Small intestine (tissue), 7 donors: ENCODE measurements around the gene CSNK1A1. TPM values are rescaled to one million over a fixed set of nuclear protein-coding genes. Genes with fewer than 3 reads are reported as not detected.
A peak's percentile ranks its signal among the peaks of the same experiment; 100 is the strongest.

Source experiments
- DNase-seq, 2 donors: peaks; one replicate each; pipeline versions ENCODE4 v3.0.0 to v3.0.0-alpha.2; 2013
- FAIRE-seq: peaks from 2 replicates; lab custom pipeline; 2012; peaks lifted over from hg19 to GRCh38; lab: Jason Lieb, UNC
- H3K27ac ChIP-seq, 3 donors: one replicate each; pipeline ENCODE4 v1.5.1; 2013; ENCODE audit warnings: low read length in 2 of 3, mild to moderate bottlenecking in 2 of 3, control low read depth in 1 of 3, inconsistent platforms in 1 of 3, low read depth in 1 of 3, moderate library complexity in 1 of 3
- H3K27me3 ChIP-seq, 3 donors: one replicate each; pipeline ENCODE4 v1.6.1; 2013; ENCODE audit warnings: low read length in 3 of 3, inconsistent platforms in 1 of 3; ENCODE audit not compliant: control insufficient read depth in 3 of 3, insufficient read depth in 3 of 3
- H3K36me3 ChIP-seq, 3 donors: one replicate each; pipeline ENCODE4 v1.6.1; 2013; ENCODE audit warnings: low read length in 3 of 3, inconsistent platforms in 1 of 3, low read depth in 1 of 3, mild to moderate bottlenecking in 1 of 3, moderate library complexity in 1 of 3; ENCODE audit not compliant: control insufficient read depth in 3 of 3, insufficient read depth in 2 of 3
- H3K4me1 ChIP-seq, 3 donors: one replicate each; pipeline ENCODE4 v1.6.1; 2013; ENCODE audit warnings: low read length in 2 of 3, inconsistent platforms in 1 of 3, low read depth in 1 of 3, mild to moderate bottlenecking in 1 of 3, moderate library complexity in 1 of 3; ENCODE audit not compliant: control insufficient read depth in 3 of 3, insufficient read depth in 2 of 3
- H3K4me3 ChIP-seq, 3 donors: one replicate each; pipeline ENCODE4 v1.5.1; 2013; ENCODE audit warnings: low read length in 3 of 3, control low read depth in 1 of 3, inconsistent platforms in 1 of 3, low read depth in 1 of 3, mild to moderate bottlenecking in 1 of 3, moderate library complexity in 1 of 3
- H3K9me3 ChIP-seq, 2 donors: one replicate each; pipeline ENCODE4 v1.6.1; 2013; ENCODE audit warnings: low read depth in 1 of 2, low read length in 1 of 2; ENCODE audit not compliant: control insufficient read depth in 2 of 2, insufficient read depth in 1 of 2
- WGBS, 3 donors: extraction: QIAGEN DNeasy Blood & Tissue Kit; methylation state at CpG; one replicate each; pipeline ENCODE4 v1.1.7; 2013; 5-methylcytosine and 5-hydroxymethylcytosine counted together
- polyA plus RNA-seq, 4 donors: library from polyadenylated mRNA; stranded (reverse) in 3 of 4; unstranded in 1 of 4; fragments of 200-250 nt in 3 of 4; fragments of 120-200 nt in 1 of 4; gene quantifications; one replicate each; pipeline versions ENCODE4 v1.2.1 to v1.2.3, GENCODE V29; 2013
- donor health status: healthy with polysubstance abuse.
- donor health status: control.
- donor health status: control.
- donor health status: Bipolar disorder and iron deficiency.
- donor health status: healthy.

Gene CSNK1A1
- polyA plus RNA-seq, 4 donors: 58.6 to 118 (median 84.5) TPM

- H3K27ac ChIP-seq: no peak overlapping the region
- no peak overlapping the region for H3K4me3 ChIP-seq
- H3K9me3 ChIP-seq: no peaks in the 10 kb centered on the region
- no peaks in the 10 kb centered on the region for H3K4me1 ChIP-seq
- H3K36me3 ChIP-seq: peaks cover 13 to 34% (median 19%) of the 10 kb centered on the region in 3 donors
- FAIRE-seq (no peak), DNase-seq (no peak)
- no peaks in the 10 kb centered on the region for H3K27me3 ChIP-seq
- 81 to 85% (median 82%) methylated on average over 5 of the region's 5 CpGs for WGBS, 3 donors
Measured at GRCh38 chr5:149500922-149501582, 50.2 kb downstream of the CSNK1A1 start.

GRCh38 chr5:149498724-149499336 is 52.4 kb downstream of the CSNK1A1 start:
- H3K27ac ChIP-seq: no peak overlapping the region
- no peaks in the 10 kb centered on the region for H3K4me1 ChIP-seq
- 89 to 98% (median 95%) methylated on average over 1 of the region's 1 CpG for WGBS, 3 donors
- no peaks in the 10 kb centered on the region for H3K9me3 ChIP-seq
- FAIRE-seq: no peak
- no peaks in the 10 kb centered on the region for H3K27me3 ChIP-seq
- H3K4me3 ChIP-seq: no peak overlapping the region
- H3K36me3 ChIP-seq: peaks cover 9 to 31% (median 16%) of the 10 kb centered on the region in 3 donors
- no peak for DNase-seq

- peaks cover 10 to 30% (median 13%) of the 10 kb centered on the region in 3 donors for H3K36me3 ChIP-seq
Measured at GRCh38 chr5:149497357-149497756, 53.9 kb downstream of the CSNK1A1 start.

DNA sequence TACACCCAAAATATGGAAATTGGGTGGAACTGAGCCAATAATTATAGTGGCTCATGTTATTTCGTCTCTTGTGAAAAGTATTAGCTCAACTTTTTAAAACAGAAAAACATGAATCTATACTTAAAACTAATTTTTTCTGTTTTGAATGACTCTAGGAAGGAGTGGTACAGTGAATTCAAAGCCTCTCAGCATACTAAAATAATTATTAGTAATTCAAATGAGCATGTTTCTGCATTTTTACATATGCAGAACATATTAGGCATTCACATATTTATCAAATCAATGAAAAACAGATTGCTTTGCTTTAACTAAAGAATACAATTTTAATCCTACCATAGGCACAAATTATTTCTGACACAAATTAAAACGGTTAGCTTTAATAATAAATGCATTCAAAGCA is 54.3 kb downstream of the CSNK1A1 start:
- Histone ChIP-seq H3K27me3 (no peaks in the 10 kb centered on the region), H3K4me3 (no peak overlapping the region), H3K4me1 (no peaks in the 10 kb centered on the region), H3K9me3 (no peaks in the 10 kb centered on the region), H3K27ac (no peak overlapping the region), H3K36me3 (peaks cover 11 to 27% (median 13%) of the 10 kb centered on the region in 3 donors)
- DNase-seq: no peak
- 58 to 69% (median 59%) methylated on average over 2 of the region's 2 CpGs for WGBS, 3 donors
- no peak for FAIRE-seq

More at GRCh38 chr5:149497357-149497756, 53.9 kb downstream of the CSNK1A1 start:
- H3K9me3 ChIP-seq: no peaks in the 10 kb centered on the region
- H3K27ac ChIP-seq: peak overlapping the region in 1 of 3 donors; percentile 37
- H3K4me3 ChIP-seq: no peak overlapping the region
- H3K4me1 ChIP-seq: no peaks in the 10 kb centered on the region
- no peak for FAIRE-seq
- no peaks in the 10 kb centered on the region for H3K27me3 ChIP-seq
- no peak for DNase-seq
- WGBS, 3 donors: 57 to 75% (median 69%) methylated on average over 3 of the region's 3 CpGs

DNA sequence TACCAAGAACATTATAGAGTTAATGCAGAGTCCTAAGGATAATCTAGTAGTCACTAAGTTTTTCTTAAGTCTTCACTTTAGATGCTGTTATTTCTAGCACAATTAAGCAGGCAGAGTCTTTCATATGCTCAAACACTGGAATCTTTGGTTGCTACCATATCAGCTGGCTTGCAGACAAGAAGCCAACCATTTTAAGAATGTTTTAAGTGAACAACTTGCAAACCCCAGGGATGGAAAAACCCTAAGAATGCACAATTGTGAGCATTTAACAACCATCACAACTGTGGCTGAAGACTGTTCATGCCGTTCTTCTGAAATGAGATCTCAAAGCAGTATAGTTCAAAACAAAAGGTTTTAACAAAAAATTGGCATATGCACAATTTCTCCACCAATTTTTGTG is 55.1 kb downstream of the CSNK1A1 start:
- peaks cover 11 to 26% (median 11%) of the 10 kb centered on the region in 3 donors for H3K36me3 ChIP-seq
- WGBS, 3 donors: 83 to 86% (median 85%) methylated on average over 1 of the region's 1 CpG

GRCh38 chr5:149495673-149496072 is 55.6 kb downstream of the CSNK1A1 start:
- Histone ChIP-seq H3K9me3 (no peaks in the 10 kb centered on the region), H3K4me1 (no peaks in the 10 kb centered on the region), H3K4me3 (no peak overlapping the region), H3K27me3 (no peaks in the 10 kb centered on the region), H3K36me3 (peaks cover 8 to 24% (median 8%) of the 10 kb centered on the region in 3 donors), H3K27ac (no peak overlapping the region)
- no peak for DNase-seq
- 88 to 93% (median 93%) methylated on average over 2 of the region's 2 CpGs for WGBS, 3 donors
- FAIRE-seq: no peak

More for the DNA sequence above, 55.1 kb downstream of the CSNK1A1 start:
- no peaks in the 10 kb centered on the region for H3K9me3 ChIP-seq
- H3K4me3 ChIP-seq: no peak overlapping the region
- H3K4me1 ChIP-seq: no peaks in the 10 kb centered on the region
- no peaks in the 10 kb centered on the region for H3K27me3 ChIP-seq
- FAIRE-seq: no peak
- DNase-seq: no peak
- no peak overlapping the region for H3K27ac ChIP-seq

- H3K4me1 ChIP-seq: peaks cover 0 to 5% (median 2%) of the 10 kb centered on the region in 3 donors
- no peaks in the 10 kb centered on the region for H3K27me3 ChIP-seq
- no peak overlapping the region for H3K27ac ChIP-seq
- peaks cover 4 to 12% (median 4%) of the 10 kb centered on the region in 3 donors for H3K36me3 ChIP-seq
- H3K4me3 ChIP-seq: no peak overlapping the region
- no peak for DNase-seq
- WGBS, 3 donors: 90% methylated on average over 2 of the region's 2 CpGs
- no peak for FAIRE-seq
- no peaks in the 10 kb centered on the region for H3K9me3 ChIP-seq
Measured at GRCh38 chr5:149493316-149493715, 57.9 kb downstream of the CSNK1A1 start.

- no peak for DNase-seq
- FAIRE-seq: no peak
- 91 to 96% (median 93%) methylated on average over 6 of the region's 6 CpGs for WGBS, 3 donors
- no peaks in the 10 kb centered on the region for H3K27me3 ChIP-seq
- H3K9me3 ChIP-seq: no peaks in the 10 kb centered on the region
- H3K4me1 ChIP-seq: peaks cover 0 to 5% (median 2%) of the 10 kb centered on the region in 3 donors
- H3K27ac ChIP-seq: no peak overlapping the region
- peaks cover 4 to 10% (median 4%) of the 10 kb centered on the region in 3 donors for H3K36me3 ChIP-seq
- no peak overlapping the region for H3K4me3 ChIP-seq
Measured at GRCh38 chr5:149492781-149493180, 58.5 kb downstream of the CSNK1A1 start.
